Dermis blood vessel endothelial cell (primary cell): ENCODE results near the gene WNT3. TPM values are rescaled to one million over a fixed set of nuclear protein-coding genes. Genes with fewer than 3 reads are reported as not detected.
A peak's percentile ranks its signal among the peaks of the same experiment; 100 is the strongest.
"Not testable (repeated sequence)": the region's sequence is repeated elsewhere in the genome, so short reads cannot be mapped to it uniquely, and the experiment has no call there.

Experiments
- DNase-seq: peaks from one replicate; pipeline ENCODE4 v3.0.0; 2010
- total RNA-seq: library from RNA; depleted of rRNA; stranded (reverse); fragments of >200 nt; gene quantifications from 2 replicates; pipeline ENCODE4 v1.2.3, GENCODE V29; 2014

The WNT3 gene
- total RNA-seq, 1 donor from 2014 or later, result 0.85 TPM

DNA sequence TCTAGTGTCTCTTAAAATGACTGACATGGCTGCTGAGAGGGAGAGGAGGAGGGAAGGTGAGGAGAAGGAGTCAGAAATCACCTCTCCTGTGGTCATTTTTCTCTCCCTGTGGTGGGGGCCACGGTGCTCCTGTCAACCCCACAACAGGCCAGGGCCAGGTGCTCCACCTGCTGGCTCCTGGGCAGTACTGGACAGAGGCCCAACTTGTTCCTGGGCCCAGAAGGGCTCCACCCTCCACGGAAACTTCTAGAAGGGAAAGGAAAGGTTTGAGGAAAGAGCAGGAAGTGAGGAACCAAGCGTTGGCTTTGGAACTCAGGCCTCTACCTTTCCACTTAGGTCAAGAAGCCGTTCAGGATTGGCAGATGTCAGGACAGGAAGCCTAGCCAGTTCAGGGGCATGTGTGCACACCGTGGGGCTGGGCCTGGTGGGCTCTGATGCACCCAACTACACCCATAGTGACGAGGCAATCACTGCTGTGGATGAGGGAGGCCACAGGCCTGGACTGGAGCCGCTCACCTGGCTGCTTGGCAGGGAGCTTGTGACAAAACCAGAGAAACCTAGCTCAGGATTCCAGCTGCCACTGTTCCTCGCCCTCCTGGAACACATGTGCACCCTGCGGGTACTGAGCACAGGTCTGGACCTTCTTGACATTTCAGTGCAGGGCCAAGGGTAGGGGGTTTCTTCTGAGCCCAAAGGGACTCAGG lies 36.1 kb downstream of the WNT3 start:
- peak; percentile 73 for DNase-seq

GRCh38 chr17:46780003-46780373 lies 38.5 kb downstream of the WNT3 start:
- DNase-seq, result no peak

DNA sequence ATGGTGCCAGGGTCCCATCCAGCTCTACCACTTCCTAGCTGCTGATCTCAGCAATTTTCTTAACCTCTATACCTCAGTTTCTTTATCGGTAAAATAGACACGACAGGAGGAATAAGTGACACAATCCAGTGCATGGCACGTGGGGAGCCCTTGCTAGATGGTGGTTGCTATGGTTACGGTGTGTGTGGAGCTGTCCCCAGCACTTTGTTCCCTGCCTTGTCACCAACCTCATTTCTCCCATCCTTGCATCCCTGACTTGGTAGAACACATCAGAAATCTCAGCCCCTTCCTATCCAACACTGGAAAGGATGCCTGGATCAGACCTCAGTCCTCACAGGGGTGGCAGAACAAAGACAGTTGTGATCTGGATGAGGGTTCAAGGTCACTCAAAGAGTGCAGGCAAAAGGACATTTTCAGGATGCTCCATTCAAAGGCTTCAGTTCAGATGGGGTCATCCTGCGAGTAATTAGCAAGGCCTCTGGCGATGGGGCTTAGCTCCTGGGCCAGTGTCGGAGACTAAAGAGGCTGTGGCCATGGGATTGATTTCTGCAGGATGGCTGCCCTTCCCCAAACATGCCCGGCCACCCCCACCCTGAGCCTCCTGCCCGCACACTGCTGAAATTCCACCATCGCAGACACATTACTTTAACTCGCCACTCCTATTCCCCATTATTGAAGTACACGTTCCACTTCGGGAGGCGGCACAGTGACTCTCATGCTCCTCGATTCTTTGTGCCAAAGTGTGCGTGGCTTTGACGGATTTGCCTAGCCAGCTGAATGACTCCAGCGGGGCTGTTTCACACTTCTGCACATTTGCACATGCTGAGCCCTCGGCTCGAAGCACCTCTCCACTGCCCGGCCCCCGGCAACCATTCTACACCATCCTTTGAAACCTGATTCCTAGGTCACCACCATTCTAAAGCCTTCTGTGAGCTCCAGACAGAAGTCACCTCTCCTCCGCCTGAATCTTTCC lies 40.3 kb downstream of the WNT3 start:
- no peak for DNase-seq

GRCh38 chr17:46776298-46777005 lies 42.0 kb downstream of the WNT3 start:
- no peak for DNase-seq

GRCh38 chr17:46774108-46774737 lies 44.3 kb downstream of the WNT3 start:
- DNase-seq, result no peak

- DNase-seq, result no peak
Measured at GRCh38 chr17:46773676-46774075, 44.8 kb downstream of the WNT3 start.

DNA sequence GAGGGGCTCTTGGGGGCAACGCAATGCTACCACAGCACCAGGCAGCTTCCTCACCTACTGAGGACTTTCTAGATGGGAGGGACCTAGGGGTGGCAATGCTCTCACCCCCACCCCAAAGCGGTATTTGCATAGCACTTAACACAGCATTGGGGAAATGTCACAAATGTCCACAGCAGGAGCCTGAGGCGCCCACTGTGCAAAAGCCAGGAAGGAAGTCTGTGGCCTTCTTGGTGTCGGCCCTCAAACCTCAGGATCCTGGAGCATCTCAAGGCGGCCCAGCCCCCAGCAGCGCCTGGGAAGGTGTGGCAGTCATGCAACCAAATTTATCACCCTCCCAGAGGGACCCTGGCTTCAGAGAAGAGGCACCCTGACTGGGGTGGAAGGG lies 45.3 kb downstream of the WNT3 start:
- no peak for DNase-seq

- DNase-seq, result no peak
Measured at GRCh38 chr17:46772475-46773220, 45.8 kb downstream of the WNT3 start.

- peak; percentile 47 for DNase-seq
Measured at GRCh38 chr17:46771561-46772474, 46.7 kb downstream of the WNT3 start.

DNA sequence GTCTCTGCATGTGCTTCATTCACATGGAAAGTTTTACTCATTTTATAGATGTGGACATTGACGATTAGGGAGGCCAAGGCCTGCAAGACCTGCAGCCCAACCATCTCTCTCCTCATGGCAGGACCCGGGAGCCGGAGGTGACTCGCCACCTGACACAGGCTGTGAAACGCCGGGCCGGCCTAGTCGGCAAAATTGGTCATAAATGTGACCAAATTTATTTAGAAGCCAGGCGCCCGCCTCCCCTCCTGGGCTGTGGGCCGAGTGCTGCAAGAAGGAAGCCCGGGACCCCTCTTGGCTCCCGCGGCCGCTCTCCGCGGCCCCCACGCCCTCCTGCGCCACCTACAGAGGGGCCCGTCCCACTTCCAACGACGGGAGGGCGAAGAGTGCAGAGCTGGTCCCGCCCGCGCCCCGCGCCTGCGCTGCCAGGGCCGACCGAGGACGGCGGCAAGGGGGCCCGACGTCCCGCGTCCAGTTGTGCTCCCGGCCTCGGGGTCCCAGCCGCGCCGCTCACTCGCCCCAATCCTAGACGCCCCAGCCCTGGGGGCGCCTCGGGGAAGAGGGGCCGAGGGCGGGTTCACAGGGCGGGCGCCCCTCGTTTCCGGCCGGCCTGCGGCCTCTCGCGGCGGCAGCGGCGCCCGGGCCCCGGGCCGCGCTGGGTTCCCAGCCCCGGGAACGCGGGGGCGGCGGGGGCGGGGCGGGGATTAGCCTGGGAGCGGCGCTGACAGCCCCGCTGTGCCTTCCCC lies 47.5 kb downstream of the WNT3 start:
- DNase-seq, result peak; percentile 65

- no peak for DNase-seq
Measured at GRCh38 chr17:46770439-46770817, 48.1 kb downstream of the WNT3 start.

DNA sequence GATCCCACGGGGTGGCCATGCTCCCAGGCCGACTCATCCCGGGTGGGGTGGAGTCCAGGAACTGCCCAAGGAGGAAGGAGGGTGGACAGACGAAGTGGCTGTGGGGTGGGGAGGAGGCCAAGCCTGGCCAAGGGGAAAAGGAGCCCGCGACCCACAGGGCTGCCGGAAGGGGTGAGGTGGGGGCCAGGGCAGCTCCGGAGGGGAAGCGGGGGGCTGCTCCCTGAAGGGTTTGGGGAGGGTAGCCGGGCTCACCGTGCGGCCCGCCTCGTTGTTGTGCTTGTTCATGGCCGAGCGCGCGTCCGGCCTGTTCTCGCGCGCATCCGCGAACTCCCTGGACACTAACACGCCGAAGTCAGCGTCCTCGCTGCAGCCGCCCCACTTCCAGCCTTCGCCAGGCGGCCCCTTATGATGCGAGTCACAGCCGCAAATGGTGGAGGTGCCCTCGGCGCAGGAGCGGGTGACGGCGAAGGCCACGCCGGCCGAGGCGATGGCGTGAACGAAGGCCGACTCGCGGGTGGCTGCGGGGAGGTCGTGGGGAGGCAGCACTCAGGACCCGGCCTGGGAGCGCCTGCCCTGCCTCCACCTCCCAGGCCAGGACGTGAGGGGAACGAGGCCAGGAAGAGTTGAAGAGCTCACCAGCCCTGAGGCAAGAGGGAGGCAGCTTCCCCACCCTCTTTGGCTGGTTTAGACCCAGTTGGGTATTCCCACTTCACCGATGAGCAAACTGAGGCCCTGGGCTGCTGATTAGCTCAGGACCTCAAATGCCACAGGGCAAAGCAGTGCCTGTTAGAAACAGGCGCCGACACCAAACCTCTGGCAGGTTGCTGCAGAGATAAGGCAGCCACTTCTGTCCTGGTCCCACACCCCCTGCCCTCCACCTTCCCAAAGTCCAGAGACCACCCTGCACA lies 48.7 kb downstream of the WNT3 start:
- peak; percentile 49 for DNase-seq

- not testable (repeated sequence) for DNase-seq
Measured at GRCh38 chr17:46768896-46769295, 49.6 kb downstream of the WNT3 start.

- DNase-seq, result no peak
Measured at GRCh38 chr17:46768540-46768870, 50.0 kb downstream of the WNT3 start.

- no peak for DNase-seq
Measured at GRCh38 chr17:46766493-46767491, 51.7 kb downstream of the WNT3 start.

- DNase-seq, result no peak
Measured at GRCh38 chr17:46765453-46765852, 53.0 kb downstream of the WNT3 start.

DNA sequence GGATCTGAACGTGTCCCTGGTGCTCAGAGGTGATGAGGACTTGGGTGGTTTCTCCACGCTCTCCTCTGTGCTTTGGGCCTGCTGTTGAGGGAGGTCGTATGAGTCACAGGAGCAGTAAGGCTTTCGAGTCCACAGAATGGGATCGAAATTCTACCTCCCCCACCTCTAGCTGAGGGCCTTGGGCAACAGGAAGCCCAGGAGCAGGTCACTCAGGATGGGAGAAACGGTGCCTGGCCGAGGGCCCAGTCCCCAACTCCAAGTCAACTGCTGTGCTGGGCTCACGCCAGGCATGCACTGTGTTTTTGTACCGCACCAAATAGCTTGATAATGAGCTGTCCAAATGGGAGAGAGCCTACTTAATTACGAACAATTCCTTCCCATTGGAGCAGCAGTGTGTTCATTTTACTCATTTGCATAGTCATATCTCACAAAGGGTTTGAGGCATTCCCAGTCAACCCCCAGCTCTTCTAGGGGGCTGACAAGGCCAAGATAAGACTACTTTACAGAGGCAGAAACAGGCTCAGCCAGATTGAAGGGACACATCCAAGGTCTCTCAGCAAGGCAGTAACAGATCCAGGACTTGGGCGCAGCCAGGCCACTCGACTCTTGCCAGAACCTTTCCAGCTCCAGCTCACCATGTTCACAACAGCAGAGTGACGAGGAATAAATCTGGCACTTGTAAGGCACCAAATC lies 53.6 kb downstream of the WNT3 start:
- peak; percentile 90 for DNase-seq
